CD4-positive, alpha-beta T cell treated with Interleukin-1 beta for 1 hour (primary cell): ENCODE results near the gene TRPC3.
"Not testable (repeated sequence)": the region's sequence is repeated elsewhere in the genome, so short reads cannot be mapped to it uniquely, and the experiment has no call there.

Source experiments
- DNase-seq, 2 donors: peaks; one replicate each; pipeline ENCODE4 v3.0.0-alpha.2; 2020 to 2022

TRPC3 gene

DNA sequence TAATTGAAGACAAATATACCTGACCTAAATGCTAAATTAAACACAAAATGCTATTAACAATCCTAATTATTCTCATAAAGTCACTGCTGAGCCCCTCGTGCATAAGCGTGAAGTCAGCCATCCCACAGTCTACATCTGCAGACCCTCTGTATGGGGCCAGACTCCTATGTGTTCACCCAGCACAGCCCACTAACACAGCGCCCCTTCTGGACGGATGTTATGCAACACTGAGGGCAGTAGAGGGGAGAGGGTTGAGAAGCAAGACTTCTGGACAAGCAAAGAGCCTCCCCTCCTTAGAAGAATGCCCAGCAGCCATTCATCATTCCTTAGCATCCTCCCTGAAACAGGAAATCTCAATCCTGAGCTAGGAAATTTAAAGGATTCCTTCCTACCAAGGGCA is 7.9 kb downstream of the TRPC3 start:
- peak in 1 of 2 donors; percentile 8 for DNase-seq

DNA sequence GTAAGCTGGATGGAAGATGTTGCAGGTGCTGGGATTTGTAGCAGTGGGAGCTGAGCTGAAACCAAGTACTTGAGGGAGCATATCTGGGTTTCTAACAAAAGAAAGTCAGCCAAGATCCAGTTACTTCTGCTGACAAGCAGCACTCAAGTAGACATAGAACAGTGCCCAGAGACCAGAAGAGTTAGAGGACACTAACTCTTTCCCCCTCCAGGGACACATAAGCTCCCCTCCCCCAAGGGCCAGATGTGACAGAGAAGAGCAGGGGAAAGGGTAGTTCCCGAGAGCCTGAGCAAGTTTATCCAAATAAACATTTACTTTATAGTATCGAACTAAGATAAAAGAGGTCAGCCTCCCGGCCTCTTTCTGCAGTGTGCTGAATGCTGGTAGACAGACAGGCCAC is 12.2 kb downstream of the TRPC3 start:
- DNase-seq, result no peak

DNA sequence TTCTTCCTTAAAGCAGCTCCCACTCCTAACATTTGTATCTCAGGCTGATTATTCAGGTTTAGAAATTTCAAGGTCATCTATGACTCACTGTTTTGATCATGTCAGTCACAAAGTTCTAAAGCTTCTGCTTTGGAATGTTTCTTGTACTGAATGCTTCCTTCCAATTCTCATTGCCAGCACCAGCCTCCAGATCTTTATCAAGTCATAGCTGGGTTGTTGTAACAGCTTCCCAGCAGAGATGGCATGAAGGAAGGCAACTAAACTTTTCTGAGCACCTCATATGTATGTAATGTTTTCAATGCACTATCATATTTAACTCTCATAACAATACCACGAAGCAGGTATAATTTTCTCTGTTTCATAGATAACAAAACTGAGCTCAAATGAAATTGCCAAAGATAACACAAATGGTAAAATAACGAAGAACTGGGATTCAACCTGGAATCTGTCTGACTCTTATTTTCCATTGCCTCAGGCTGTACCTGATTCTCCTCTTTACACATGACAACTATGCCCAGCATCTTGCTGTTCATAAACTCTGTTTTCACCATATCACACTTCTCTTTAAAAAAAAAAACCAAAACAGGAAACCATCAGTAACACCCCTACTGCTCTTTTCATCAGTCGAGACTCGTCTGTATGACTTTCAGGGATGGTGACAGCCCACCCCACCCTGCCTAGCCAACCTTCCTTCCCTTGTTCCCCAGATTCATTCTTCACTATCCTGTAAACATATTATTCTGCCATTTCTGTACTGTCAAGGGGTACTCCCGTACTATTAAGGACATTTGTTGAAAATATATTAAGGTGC is 13.4 kb downstream of the TRPC3 start:
- peak in 1 of 2 donors; percentile 6 for DNase-seq

DNA sequence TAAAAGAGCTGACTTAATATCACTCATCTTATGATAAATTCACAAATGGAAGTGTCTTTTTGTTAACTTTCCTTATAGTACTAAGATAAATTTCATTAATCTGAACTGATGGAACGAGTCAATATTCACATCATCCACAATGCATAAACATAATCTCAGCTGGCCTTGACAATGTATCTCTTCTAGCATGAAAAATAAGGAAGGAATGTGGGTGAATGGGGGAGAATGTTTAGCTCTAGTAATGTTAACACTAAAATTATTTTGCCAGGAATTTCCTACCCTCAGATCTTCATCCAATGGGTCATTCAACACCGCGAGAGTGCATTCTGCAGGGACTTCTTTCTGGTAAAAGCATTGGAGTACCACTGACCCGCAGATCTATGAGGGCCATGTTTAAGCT is 15.8 kb downstream of the TRPC3 start:
- no peak for DNase-seq

DNA sequence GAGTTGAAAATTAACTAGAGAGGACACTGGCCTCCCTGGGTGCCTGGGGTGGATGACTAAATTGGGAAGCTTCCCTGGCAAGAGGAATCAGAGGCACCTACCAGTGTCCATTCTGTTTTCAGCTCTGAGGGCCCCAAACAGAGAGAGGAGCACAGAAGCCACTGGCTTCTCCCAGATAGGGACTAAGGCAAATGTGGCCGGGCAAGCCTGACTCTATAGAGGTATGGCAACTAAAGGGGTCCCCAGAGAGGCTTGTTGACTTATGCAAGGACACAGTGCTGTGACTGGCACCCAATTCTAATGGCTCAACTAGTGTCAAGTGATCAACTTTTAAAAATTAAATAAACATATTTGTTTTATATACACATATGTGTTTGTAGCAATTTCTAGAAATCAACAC is 17.2 kb downstream of the TRPC3 start:
- DNase-seq, result no peak

DNA sequence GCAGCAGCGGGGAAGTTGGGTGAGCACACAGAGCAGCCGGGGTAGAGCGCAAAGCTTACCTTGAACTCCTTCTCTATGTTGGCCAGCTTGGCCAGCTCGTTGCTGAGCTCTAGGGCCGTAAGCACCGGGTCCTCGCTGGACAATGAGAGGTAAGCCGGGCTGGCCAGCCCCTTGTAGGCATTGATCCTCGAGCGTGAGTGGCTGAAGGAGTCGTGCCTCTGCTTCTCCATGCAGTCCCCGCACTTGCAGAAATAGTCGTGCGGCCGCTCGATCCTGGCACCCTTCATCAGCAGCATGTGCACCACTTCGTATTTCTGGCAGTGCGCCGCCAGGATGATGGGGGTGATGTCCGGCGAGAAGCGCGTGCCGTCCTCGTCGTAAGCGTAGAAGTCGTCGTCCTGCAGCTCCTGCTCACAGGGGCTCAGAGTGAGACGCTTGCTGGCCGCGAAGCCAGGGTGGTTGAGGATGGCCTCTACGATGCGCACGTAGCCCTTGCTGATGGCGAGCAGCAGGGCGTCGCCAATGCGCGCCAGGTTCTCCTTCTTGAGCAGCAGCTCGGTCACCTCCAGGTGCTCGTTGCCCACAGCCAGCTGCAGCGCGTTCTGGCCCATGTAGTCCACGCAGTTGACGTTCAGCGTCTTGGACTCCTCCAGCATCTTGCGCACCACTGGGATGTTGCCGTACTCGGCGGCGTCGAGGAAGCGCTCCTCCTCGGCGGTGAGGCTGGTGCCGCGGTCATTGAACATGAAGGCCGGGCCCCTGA is 19.5 kb downstream of the TRPC3 start:
- no peak for DNase-seq

DNA sequence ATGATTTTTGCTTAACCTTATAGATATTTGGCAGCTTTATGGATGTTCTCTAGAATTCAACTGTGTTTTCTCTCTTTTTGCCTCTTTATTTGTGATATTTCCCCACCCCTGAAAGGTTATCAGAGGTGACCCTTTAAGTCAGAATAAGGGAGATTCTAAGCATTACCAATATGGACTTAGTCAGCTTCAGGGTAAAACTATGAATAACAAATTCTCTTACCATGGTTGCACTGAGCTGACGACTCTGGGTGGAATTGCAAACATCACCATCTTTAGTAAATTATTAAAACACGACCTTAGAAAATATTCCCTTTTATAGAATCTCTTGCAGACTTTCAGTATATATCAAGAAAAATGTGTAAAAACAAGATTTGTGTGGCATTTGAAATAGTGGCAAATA is 21.6 kb downstream of the TRPC3 start:
- no peak for DNase-seq

DNA sequence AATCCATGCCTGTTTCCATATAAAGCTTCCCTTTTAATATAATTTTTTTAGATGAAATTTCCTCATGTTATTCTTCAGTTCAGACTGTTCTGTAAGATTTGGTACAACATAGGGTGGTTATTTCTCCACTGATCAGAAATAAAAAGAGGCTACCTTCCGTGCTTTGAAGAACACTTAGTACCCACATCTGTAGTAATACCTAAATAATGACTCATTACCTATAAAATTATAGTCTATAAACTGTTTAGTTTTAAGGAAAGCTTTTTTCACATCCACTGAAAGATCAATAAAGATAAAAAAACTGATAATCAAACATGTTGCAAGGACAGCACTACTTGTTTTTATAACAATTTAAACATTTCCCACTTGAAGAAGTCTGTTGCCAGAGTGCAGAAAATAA is 23.9 kb downstream of the TRPC3 start:
- DNase-seq, result no peak

DNA sequence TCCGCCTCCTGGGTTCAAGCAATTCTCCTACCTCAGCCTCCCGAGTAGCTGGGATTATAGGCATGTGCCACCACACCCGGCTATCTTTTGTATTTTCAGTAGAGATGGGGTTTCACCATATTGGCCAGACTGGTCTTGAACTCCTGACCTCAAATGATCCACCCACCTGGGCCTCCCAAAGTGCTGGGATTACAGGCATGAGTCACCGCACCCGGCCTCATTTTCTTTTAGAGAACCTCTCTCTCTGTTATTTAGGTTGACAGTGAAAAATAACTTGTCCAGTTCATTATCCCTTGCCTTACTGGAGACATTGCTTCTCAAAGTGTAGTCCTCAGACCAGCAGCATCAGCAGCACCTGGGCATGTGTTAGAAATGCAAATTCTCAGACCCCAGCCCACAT is 25.4 kb downstream of the TRPC3 start:
- not testable (repeated sequence) for DNase-seq

DNA sequence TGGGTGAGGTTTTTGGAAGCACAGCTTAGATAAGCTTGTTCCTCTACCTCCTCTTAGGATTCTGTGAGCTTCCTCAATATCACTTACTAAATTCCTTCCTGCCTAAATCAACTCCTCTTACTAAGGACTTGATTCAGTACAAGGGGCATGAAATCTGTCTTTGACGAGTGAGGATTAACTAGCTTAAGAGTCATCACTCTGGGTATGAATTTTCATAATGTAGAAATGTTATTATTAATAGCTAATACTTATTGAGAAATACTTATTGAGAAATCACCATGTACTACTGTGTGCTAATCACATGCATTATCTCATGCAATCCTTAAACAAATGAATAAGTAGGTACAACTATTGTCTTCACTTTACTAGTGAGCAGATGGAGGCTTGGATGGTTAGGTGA is 28.6 kb downstream of the TRPC3 start:
- DNase-seq, result no peak

DNA sequence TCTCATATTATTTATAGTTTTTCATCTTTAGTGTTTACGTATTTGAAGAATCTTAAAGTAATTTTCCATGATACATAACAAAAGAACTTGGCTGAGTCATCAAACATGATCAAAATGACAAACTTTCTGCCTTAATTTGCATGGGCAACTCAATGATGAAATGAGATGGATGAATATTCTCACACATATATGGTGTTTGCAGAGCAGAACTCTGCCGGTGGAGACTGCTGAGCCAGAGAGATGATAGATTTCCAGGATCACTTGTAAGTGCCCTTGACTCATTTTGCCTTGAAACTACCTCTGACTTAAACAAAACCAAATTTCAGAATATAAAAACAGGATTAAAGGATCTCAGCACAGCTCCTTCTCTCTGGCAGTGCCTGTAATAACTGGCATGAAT is 38.2 kb downstream of the TRPC3 start:
- DNase-seq, result no peak

DNA sequence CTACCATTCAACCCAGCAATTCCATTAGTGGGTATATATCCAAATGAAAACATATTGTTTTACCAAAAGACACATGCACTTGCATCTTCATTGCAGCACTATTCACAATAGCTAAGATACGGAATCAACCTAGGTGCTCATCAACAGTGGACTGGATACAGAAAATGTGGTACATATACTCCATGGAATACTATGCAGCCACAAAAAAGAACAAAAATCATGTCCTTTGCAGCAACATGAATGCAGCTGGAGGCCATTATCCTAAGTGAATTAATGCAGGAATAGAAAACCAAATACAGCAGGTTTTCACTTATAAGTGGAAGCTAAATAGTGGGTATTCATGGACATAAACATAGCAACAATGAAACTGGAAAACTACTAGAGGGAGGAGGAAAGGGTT is 43.5 kb downstream of the TRPC3 start:
- no peak for DNase-seq

DNA sequence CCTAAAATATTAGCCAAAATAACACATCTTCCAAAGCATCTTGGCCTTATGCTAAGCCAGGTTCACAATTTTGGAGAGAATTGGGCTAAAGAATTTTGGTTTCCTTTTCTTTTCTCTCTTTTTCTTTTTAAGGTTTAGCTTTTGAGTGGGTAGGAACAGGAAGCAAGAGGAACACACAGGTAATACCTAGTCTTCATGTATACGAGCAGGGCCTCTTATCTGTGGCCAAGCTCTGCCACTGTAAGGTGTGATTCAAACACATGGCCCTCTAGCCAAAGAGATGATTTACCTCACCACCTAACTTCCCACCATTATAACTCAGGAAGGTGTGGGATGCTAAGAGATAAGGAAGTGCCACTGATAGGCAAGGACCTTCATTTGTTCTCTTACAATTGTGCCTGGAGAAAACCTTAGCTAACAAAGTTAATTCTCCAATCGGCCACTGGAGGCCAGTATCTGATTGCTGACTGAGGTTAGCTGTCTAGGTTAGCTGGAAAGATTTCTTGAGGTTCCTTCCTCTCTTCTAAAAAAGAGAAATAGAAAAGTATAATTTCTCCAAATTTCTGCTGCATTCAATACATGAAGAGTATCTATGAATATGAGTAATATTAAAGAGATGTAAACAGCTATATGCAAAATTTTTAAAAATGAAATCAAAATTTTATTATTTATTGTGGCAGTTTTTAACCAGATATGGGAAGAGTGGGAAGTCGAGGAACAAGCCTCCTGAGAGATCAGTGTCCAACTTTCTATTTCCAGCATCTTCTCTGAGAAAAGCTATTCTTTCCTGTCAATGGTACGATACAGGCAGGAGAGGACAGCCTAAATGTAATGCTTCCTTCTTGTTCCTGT is 51.5 kb downstream of the TRPC3 start:
- peak; percentile 37 to 67 for DNase-seq

DNA sequence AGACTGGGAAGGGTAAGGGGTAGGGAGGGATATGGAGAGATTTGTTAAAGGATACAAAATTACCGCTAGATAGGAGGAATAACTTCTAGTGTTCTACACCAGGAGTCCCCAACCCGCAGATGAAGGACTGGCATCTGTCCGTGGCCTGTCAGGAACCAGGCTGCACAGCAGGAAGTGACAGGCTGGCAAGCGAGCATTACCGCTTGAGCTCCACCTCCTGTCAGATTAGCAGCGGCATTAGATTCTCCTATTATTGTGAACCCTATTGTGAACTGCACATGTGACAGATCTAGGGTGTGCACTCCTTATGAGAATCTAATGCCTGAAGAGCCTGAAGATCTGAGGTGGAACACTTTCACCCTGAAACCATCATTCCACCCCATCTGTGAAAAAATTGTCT is 53.7 kb downstream of the TRPC3 start:
- DNase-seq, result peak; percentile 2 to 16

DNA sequence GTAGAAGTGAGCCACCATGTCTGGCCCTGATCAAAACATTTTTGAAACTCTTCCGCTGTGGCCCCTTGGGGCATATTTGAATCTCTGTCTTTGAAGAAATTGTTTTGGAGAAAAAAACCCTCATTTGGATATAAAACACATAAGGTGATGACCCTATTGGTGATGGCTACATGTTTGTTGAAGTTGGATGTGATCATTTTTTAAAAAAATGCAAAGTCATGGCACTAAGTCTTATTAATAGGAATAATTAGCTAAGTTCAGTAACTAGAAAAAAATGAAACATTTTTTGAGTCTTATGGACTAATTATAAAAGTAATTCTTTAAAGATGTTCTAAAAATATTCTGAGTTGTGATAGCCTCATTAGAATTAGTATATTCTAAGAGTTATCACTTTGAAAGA is 63.7 kb downstream of the TRPC3 start:
- no peak for DNase-seq

DNA sequence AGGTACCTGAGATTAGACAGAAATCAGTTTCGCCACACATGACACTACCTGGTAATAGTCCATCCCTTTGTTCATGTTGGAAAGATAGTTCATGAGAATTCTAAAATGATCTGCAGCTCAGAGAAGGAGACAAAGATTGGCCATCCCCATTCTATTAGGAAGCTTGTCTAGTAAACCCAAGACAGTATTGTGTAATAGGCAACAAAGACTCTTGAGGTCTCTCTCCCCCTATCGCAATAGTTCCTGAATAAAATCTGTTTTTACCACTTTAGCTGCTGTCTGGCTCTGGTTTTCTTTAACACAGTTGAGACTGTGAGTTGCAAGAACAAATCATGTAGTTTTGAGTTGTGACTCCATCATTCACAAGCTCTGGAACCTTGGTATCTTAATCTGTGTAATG is 66.7 kb downstream of the TRPC3 start:
- DNase-seq, result no peak

DNA sequence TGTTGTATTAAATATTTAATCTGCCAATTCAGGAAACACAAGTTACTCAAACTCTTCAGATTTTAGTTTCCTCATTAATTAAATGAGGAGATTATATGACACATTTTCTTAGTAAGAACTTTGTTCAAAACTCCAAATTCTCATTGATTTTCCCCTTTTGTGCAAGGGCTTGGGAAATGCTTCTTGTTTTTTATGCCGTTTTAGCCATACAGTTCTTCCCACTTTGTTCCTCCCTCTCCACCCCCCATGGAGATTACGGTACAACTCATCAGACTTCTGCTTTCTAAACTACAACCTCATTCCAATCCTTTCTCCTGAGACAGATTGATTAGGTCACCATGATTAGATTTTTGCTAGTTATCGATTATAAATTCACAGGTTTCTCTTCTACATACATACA is 70.7 kb downstream of the TRPC3 start:
- DNase-seq, result no peak

DNA sequence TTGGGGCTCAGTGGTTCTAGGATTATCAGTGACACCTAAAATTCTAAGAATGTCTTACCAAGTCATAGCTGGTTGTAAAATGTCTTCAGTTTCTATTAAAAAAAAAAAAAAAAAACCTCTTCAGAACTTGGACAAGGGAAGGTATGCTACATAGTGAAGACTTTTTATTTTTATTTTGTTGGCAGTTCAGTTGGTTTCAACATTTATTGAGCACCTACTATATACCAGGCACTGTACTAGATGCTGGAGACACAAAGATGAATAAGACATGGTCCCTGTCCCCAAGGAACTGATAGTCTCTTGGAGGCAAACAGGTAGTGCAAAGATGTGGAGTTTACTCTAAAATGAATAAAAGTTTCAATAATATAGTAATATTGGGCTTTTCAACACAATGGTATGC is 72.7 kb downstream of the TRPC3 start:
- no peak for DNase-seq

DNA sequence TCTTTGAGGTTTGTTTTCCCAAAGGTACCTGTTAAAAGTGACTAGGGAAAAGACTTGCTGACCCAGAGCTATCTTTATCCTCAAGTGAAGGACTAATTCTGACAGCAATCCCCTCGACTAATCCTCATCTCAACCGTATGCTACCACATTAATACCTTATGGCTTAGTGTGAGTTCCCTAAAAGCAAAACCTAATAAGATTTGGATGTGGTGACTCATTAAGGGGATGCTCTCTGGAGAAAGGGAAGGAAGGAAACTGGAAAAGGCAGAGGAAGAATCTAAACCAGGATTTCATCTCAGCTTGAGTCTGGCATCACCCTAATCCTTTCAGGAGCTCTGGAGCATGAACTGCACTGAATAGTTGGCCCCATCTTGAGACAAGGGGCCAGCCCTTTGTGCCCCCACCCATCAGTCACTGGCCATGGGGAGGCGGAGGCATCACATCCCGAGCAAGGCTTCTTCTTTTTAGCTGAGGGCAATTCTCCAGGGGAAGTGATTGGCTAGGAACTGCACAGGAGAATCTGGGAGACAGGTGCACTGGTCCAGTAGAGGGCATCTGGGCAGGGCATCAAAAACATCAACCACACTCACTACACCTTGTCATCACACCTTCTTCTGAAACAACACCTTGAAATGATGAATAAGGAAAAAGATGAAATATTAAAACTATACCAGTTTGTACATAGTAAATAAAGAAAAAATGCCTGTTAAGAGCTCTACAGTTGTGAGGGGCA is 74.7 kb downstream of the TRPC3 start:
- DNase-seq, result no peak

DNA sequence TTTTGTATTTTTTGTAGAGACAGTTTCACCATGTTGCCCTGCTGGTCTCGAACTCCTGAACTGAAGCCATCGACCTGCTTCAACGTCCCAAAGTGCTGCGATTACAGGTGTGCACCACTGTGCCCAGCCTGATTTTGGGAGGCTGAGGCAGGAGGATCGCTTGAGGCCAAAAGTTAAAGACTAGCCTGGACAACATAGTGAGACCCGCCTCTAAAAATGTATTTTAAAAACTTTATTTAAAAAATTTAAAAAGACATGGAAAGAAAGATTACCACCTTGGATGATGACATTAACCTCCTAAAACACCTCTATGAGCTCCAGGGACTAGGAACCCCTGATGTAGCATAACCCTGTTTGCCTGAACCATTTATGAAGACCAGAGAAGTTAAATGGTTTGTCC is 75.8 kb downstream of the TRPC3 start:
- DNase-seq, result no peak

DNA sequence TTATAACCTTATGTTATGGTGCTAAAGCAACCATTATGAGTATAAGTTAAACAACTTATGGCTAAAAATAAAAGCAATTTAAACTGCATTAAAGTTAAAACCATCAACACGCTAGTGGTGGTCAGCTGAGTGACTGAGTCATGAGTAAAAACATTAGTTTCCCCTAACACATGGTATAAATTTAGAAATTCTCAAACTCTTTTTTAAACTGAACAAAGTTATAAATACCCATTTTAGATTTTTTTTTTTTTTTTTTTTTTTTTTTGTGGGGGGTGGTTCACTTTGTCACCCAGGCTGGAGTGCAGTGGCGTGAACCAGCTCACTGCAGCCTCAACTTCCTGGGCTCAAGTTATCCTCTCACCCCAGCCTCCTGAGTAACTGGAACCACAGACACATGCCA is 76.2 kb downstream of the TRPC3 start:
- DNase-seq, result no peak

DNA sequence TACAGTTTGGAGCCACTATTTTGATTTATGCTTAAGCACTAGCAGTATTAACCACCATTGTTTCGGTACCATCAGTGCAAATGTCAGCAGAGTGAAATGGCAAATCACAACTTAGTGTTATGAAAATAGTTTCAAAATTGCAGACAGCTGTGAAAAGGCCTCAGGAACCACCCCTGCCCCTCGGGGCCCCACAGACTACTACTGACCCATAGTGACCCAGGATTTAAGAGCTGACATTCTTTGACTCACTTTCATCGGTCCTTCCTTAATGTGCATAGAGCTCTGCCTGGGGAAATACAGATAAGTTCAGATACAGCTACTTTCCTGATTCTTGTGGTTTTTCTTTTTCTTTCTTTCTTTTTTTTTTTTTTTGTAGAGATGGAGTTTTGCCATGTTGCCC is 78.3 kb downstream of the TRPC3 start:
- no peak for DNase-seq
